Measurements from ENCODE around the gene CCDC174.

- TF ChIP-seq, protein P1, sequence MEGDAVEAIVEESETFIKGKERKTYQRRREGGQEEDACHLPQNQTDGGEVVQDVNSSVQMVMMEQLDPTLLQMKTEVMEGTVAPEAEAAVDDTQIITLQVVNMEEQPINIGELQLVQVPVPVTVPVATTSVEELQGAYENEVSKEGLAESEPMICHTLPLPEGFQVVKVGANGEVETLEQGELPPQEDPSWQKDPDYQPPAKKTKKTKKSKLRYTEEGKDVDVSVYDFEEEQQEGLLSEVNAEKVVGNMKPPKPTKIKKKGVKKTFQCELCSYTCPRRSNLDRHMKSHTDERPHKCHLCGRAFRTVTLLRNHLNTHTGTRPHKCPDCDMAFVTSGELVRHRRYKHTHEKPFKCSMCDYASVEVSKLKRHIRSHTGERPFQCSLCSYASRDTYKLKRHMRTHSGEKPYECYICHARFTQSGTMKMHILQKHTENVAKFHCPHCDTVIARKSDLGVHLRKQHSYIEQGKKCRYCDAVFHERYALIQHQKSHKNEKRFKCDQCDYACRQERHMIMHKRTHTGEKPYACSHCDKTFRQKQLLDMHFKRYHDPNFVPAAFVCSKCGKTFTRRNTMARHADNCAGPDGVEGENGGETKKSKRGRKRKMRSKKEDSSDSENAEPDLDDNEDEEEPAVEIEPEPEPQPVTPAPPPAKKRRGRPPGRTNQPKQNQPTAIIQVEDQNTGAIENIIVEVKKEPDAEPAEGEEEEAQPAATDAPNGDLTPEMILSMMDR (conservative IDR thresholded peaks at IDR 0.05; ENCODE audit: low read depth, low read length): no peak
- TF ChIP-seq POLR2A (IDR thresholded peaks at IDR 0.05; ENCODE audit: low read depth, low read length) (no peak), BHLHE40 (IDR thresholded peaks at IDR 0.05; ENCODE audit: low read depth, low read length) (no peak), RAD21 (IDR thresholded peaks at IDR 0.05; ENCODE audit: low read length) (no peak), ELK1 (IDR thresholded peaks at IDR 0.05; ENCODE audit: borderline replicate concordance, low read depth, low read length) (no peak), CHD1 (IDR thresholded peaks at IDR 0.05; ENCODE audit: low read depth, low read length) (no peak)
Measured at GRCh38 chr3:14650193-14650592, 1.4 kb upstream of the CCDC174 start.

All from IMR-90 (cell line).